ENCODE data around the gene FYCO1.

DNA sequence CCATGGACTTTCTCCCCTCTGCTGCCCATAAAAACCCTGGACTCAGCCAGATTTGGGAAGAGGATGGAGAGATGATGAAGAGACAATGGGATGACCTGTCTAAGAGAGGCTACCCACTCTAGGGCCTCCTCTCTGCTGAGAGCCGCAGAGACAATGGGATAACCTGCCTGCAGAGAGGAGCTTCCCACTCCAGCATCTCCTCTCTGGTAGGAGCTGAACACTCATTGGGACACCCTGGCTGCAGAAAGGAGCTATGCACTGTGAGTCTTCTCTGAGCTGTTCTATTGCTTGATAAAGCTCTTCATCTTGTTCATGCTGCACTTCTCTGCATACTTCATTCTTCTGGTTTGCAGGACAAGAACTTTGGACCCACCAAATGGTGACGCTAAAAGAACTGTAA is 36.1 kb upstream of the FYCO1 start:
- TF ChIP-seq FOXM1 (IDR thresholded peaks at IDR 0.05; ENCODE audit: borderline replicate concordance): no peak
- no peak for TF ChIP-seq L3MBTL2 (conservative IDR thresholded peaks at IDR 0.05)
- no peak for TF ChIP-seq BHLHE40 (IDR thresholded peaks at IDR 0.05; ENCODE audit: borderline replicate concordance)
- TF ChIP-seq SUZ12 (IDR thresholded peaks at IDR 0.05): no peak
- TF ChIP-seq ELF4 (IDR thresholded peaks at IDR 0.05): no peak
- TF ChIP-seq NFRKB (IDR thresholded peaks at IDR 0.05): no peak
- no peak for TF ChIP-seq HDGF (IDR thresholded peaks at IDR 0.05; ENCODE audit: borderline replicate concordance)
- no peak for TF ChIP-seq TARDBP (IDR thresholded peaks at IDR 0.05)
- TF ChIP-seq FOXA1 (IDR thresholded peaks at IDR 0.05): no peak
- no peak for TF ChIP-seq CTBP1 (IDR thresholded peaks at IDR 0.05; ENCODE audit: borderline replicate concordance)
